NCI-H345 treated with DMSO at 0.1 percent for 48 hours (cell line): ENCODE results near the gene ZSCAN22.
"Not testable (repeated sequence)": the region's sequence is repeated elsewhere in the genome, so short reads cannot be mapped to it uniquely, and the experiment has no call there.

Source experiments
- DNase-seq: peaks from one replicate; lab custom pipeline; 2025; ENCODE audit not compliant: unreplicated experiment; lab: John Stamatoyannopoulos, UW

ZSCAN22 gene

DNA sequence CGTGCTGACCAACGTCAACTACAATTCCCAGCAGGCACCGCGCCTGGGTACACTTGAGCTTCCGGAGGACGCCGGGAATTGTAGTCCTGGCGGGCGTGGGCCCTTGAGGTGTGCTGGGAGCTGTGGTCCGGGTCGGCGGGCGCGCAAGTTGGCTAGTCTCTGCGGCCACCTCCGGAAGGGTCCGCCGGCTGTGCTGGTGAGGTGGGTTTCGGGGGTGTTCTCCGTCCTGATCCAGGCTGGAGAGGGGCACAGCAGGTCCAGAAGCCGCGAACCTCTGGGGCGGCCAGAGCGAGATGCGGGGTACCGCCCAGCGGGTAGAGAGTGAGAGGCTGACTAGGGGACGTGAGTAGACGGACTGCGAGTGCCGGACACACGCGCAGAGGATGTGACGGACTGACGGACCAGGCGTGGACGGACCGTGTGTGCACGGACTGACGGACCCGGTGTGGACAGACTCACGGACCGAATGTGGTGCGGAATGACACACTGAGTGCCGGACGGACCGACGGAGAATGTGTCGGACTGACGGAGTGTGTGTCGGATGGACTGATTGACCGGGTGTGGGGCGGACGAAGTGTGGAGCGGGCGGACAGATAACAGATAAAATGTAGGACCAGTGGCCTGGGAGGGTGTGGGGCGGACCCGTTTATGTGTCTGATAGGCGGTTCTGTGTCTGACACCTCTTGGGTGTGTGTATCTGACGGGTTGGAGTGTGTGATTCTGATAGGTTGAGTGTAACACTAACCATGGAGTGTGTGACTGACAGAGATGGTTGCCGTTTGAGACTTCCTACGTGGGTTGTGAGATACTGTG lies at the start of gene ZSCAN22:
Gene ZSCAN22 (plus strand): TSS at position 81 of the 813 bp plus-strand sequence. CDS start 7,809 bp downstream, outside the sequence.
- DNase-seq = peak; percentile 80

DNA sequence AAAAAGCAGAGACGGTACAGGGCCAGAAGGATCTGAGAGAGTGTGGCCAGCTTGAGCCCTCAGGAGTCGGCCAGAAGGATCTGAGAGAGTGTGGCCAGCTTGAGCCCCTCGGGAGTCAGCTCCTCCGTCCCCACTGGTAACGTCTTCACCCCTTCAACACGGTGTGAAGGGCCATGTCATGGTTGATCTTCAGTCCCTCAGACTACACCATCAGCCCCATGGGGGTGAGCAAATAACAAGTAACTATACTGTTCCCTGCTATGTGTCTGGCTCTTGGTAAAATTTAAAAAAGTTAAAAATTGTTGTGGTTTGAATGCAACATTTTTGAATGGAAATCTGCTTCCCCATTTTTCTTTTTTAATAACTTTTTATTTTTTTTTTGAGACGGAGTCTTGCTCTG lies 49.6 kb upstream of the ZSCAN22 start:
- DNase-seq = no peak

- no peak for DNase-seq
Observed at GRCh38 chr19:58277748-58278540, 48.9 kb upstream of the ZSCAN22 start.

GRCh38 chr19:58278541-58279041 lies 48.2 kb upstream of the ZSCAN22 start, which contains the start of gene ZNF8:
TSS of gene ZNF8 (plus strand) at chr19:58278955. CDS start at chr19:58279082, 127 bp downstream.
- DNase-seq = peak; percentile 81

DNA sequence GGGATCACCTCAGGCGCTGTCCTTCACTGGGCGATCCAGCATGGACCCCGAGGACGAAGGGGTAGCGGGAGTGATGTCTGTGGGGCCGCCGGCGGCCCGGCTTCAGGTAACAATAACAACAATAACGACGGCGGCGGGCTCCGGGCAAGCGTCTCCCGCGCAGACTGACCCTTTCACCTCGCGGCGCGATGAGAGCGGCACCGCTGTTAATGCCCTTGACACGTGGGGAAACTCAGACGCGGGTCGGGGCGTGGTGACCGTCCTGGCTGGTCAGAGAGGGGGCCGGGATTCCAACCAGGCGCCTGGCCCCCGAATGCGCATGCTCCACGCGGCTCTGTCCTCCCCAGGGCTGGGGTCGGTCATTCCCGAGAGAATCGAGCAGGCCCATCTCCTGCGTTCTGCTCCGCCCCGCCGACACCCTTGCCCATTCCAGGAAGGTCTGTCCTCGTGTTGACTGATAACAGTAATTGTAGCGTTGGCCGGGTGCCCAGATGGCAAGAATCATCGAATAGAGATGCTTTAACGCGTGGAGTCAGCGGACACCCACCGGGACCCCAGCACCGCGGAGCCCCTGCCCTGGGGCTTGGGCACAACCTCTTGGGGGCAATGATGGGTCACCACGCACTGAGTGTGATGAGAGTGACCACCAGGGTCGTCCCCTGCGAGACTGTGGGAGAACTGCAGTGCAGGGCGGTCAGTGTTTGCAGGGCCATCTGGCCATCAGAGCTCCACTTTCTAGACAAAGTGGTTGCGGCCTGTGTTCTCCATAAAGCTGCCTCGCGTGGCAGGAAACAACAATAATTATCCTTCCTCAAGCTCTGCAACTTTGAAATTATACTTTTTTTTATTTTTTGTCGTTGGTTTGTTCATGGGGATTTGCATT lies 47.5 kb upstream of the ZSCAN22 start:
- peak; percentile 43 for DNase-seq

- no peak for DNase-seq
Observed at GRCh38 chr19:58279925-58280316, 46.9 kb upstream of the ZSCAN22 start.

DNA sequence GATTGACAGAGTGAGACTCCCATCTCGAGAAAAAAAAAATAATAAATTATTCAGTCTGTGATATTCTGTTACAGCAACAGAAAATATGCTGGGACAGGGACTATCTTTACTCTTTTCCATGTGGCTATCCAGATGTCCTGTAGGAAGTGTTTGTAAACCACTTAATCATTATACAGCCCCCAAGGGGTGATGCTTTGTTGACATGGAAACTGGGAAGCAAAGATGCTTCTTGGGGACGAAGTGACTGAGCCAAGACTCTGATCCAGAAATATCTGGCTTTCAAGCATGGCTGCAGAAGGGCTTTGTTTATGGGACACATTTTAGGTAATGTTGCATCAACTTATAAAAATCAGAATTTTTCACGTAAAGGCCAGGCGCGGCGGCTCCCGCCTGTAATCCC lies 42.6 kb upstream of the ZSCAN22 start:
- DNase-seq = no peak

DNA sequence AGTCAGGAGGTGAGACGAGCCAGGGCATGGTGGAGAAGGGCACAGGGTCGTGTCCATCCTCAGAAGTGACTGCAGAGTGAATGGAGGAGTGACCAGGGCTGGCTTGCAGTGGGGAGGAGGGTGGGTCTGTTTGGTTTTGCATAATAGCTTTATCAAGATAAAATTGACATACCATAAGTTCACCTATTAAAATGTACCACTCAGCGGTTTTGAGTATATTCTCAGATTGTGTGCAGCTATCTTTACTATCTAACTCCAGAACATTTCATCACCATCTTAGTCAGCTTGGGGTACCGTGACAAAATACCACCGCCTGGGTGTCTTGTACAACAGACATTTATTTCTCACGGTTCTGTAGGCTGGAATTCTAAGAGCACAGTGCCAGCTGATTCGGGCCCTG lies 34.9 kb upstream of the ZSCAN22 start:
- DNase-seq = no peak

GRCh38 chr19:58294743-58295374 lies 31.9 kb upstream of the ZSCAN22 start:
- no peak for DNase-seq

GRCh38 chr19:58296104-58296503 lies 30.7 kb upstream of the ZSCAN22 start:
- no peak for DNase-seq

DNA sequence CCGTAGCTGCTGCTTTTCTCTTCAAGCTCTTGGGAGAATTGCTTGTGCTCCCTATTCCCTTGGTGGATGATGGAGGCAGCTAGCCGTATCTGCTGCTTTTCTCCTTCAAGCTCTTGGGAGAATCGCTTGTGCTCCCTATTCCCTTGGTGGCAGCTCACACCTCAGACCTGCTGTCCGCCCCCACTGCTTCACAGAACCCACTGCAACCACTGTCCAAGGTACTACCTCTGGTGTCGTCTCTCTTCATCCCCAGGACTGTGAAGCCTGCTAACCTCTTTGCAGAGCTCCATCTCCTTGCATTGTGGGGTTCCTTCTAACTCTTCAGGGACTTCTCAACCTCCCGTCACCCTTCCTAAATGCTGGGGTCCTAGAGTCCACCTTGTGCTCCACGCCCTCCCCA lies 26.2 kb upstream of the ZSCAN22 start:
- no peak for DNase-seq

DNA sequence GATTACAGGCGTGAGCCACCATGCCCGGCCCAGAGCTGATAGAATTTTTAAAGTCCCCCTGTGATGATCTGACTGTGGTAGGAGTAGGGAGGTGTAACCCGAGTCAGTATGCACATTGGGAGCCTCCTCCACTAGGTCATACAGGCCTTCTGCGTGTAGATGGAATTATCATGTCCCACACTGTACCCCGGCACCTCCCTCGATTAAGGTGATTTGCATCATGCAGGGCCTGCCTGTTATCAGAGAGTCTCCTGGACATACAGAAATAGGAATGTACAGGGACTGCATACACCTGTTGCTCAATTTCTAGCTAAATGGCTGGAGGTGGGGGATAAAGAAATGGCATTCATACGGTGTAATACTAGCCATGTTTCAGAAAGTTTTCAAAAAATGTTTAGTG lies 22.5 kb upstream of the ZSCAN22 start:
- no peak for DNase-seq

DNA sequence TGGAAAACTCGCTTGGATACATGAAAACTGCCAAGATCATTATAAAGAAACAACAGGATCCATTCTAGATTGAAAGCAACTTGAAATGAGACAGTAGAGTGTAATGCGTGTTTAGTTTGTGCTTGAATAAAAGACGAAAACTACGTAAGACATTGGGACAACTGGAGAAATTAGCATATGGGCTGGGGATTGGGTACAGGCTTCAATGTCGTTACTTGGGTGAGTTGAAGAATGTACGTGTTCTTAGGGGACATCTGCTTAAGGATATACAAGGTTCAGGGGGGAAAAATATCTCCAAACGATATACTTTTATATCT lies 22.1 kb upstream of the ZSCAN22 start:
- DNase-seq = no peak

- DNase-seq = peak; percentile 73
Observed at GRCh38 chr19:58305065-58305931, 21.5 kb upstream of the ZSCAN22 start, which contains the start of gene ERVK3-1. TSS of gene ERVK3-1 (plus strand) at chr19:58305377. CDS start at chr19:58312169, 6,792 bp downstream.

- no peak for DNase-seq
Observed at GRCh38 chr19:58305932-58306323, 20.9 kb upstream of the ZSCAN22 start.

GRCh38 chr19:58307736-58308135 lies 19.1 kb upstream of the ZSCAN22 start:
- no peak for DNase-seq

- not testable (repeated sequence) for DNase-seq
Observed at GRCh38 chr19:58310685-58311084, 16.1 kb upstream of the ZSCAN22 start.

DNA sequence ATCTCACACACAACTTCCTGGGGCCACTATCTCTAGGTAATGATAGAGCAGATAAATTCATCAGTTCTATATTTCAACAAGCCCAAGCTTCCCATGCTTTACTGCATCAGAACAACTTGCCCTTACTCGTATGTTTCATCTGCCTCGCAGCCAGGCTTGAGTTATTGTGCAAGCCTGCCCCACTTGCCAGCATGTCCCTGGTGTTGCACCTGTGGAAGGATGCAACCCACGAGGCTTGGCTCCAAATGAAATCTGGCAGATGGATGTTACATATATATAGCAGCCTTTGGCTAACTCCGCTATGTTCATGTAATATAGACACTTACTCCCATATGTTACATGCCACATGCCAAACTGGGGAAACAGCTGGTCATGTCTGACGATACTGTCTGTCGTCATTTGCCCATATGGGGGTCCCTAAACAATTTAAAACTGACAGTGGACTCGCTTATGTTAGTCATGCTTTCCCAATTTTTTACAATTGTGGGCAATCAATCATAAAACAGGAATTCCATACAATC lies 15.4 kb upstream of the ZSCAN22 start:
- no peak for DNase-seq

GRCh38 chr19:58315580-58315979 lies 11.2 kb upstream of the ZSCAN22 start:
- no peak for DNase-seq
